ENCODE results near the gene HCK. TPM values are rescaled to one million over a fixed set of nuclear protein-coding genes. Genes with fewer than 3 reads are reported as not detected.

HCK gene
- total and polyA plus RNA-seq, 4 donors = 18.5 to 304 (median 61.2) TPM

DNA sequence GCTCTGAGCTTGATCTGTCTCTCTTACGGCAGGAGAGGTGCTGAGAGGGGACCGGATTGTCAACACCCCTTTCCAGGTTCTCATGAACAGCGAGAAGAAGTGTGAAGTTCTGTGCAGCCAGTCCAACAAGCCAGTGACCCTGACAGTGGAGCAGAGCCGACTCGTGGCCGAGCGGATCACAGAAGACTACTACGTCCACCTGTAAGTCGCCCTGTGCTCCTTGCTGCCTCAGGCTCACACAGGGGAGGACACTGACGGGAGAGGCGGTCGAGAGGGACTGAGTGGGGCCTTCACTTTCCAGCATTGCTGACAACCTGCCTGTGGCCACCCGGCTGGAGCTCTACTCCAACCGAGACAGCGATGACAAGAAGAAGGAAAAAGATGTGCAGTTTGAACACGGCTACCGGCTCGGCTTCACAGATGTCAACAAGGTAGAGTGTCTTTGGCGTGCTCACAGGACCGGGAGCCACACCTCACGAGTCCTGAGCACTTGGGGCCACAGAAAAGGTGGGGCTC, 89.5 kb downstream of the HCK start:
- H3K36me3 ChIP-seq (ENCODE audit: control insufficient read depth in 4 of 4, insufficient read depth in 4 of 4, low read length in 4 of 4) = peaks cover 45 to 76% (median 56%) of the 10 kb centered on the region in 4 donors
- no peak overlapping the region for H3K4me3 ChIP-seq
- no peaks in the 10 kb centered on the region for H3K4me1 ChIP-seq (ENCODE audit: control insufficient read depth in 5 of 5, insufficient read depth in 5 of 5, low read length in 5 of 5)
- no peak overlapping the region for H3K9ac ChIP-seq (ENCODE audit: insufficient read depth in 1 of 2, low read length in 2 of 2)
- WGBS, 2 donors = 96 to 97% methylated on average over 21 of the region's 21 CpGs
- TF ChIP-seq, protein P1, sequence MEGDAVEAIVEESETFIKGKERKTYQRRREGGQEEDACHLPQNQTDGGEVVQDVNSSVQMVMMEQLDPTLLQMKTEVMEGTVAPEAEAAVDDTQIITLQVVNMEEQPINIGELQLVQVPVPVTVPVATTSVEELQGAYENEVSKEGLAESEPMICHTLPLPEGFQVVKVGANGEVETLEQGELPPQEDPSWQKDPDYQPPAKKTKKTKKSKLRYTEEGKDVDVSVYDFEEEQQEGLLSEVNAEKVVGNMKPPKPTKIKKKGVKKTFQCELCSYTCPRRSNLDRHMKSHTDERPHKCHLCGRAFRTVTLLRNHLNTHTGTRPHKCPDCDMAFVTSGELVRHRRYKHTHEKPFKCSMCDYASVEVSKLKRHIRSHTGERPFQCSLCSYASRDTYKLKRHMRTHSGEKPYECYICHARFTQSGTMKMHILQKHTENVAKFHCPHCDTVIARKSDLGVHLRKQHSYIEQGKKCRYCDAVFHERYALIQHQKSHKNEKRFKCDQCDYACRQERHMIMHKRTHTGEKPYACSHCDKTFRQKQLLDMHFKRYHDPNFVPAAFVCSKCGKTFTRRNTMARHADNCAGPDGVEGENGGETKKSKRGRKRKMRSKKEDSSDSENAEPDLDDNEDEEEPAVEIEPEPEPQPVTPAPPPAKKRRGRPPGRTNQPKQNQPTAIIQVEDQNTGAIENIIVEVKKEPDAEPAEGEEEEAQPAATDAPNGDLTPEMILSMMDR (IDR thresholded peaks at IDR 0.05; ENCODE audit: control extremely low read depth, extremely low read depth) = no peak
- no peak for DNase-seq
- no peaks in the 10 kb centered on the region for H3K9me3 ChIP-seq (ENCODE audit: control insufficient read depth in 4 of 4, insufficient read depth in 3 of 4, low read length in 3 of 4)
- H3K27me3 ChIP-seq (ENCODE audit: control insufficient read depth in 3 of 3, insufficient read depth in 3 of 3, low read length in 2 of 3) = no peaks in the 10 kb centered on the region
- ATAC-seq (ENCODE audit: insufficient read depth, low FRiP score) = no peak
- no peak overlapping the region for H3K27ac ChIP-seq (ENCODE audit: low read depth in 1 of 2, low read length in 1 of 2)

DNA sequence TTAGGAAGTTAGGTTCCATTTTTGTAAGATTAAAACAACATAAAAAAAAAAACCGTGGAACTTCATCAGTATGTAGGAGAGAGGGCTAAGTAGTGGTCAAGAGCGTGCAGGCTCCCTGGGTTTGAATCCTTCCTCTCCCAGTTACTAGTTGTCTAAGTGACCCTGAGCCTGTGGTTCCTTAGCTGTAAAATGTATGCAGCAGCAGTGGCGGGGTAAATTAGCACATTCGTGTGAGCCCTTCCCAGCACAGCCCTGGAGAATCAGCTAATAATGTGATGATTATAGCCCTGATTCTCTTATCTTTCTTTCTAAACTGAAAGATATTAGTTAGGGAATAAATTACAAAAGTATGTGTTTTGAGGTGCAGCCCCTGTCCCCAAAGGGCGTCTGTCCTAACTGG, 90.0 kb downstream of the HCK start:
- DNase-seq (no peak), ATAC-seq (ENCODE audit: insufficient read depth, low FRiP score) (no peak)
- TF ChIP-seq, protein P1 (IDR thresholded peaks at IDR 0.05; ENCODE audit: control extremely low read depth, extremely low read depth) = no peak
- no peaks in the 10 kb centered on the region for H3K27me3 ChIP-seq (ENCODE audit: control insufficient read depth in 3 of 3, insufficient read depth in 3 of 3, low read length in 2 of 3)
- H3K4me1 ChIP-seq (ENCODE audit: control insufficient read depth in 5 of 5, insufficient read depth in 5 of 5, low read length in 5 of 5) = no peaks in the 10 kb centered on the region
- peaks cover 42 to 72% (median 57%) of the 10 kb centered on the region in 4 donors for H3K36me3 ChIP-seq (ENCODE audit: control insufficient read depth in 4 of 4, insufficient read depth in 4 of 4, low read length in 4 of 4)
- no peak overlapping the region for H3K9ac ChIP-seq (ENCODE audit: insufficient read depth in 1 of 2, low read length in 2 of 2)
- H3K27ac ChIP-seq (ENCODE audit: low read depth in 1 of 2, low read length in 1 of 2) = no peak overlapping the region
- H3K9me3 ChIP-seq (ENCODE audit: control insufficient read depth in 4 of 4, insufficient read depth in 3 of 4, low read length in 3 of 4) = no peaks in the 10 kb centered on the region
- WGBS, 2 donors = 97 to 98% methylated on average over 5 of the region's 5 CpGs
- H3K4me3 ChIP-seq = no peak overlapping the region

DNA sequence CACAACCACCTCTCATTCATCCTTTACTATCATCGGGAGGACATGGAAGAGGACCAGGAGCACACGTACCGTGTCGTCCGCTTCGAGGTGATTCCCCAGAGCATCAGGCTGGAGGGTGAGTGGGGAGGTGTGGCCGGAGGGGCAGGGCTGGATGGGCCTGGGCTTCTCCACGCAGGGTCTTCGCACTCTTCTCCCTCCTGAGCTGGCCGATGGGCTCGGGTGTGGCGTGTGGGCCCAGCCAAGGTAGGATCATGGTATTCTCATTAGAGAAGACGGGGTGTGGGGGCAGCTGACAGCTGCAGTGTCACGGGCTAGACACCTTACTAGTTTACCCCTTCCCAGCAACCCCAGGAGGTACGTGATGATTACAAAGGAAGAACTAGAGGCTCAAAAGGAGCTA, 90.9 kb downstream of the HCK start:
- H3K27me3 ChIP-seq (ENCODE audit: control insufficient read depth in 3 of 3, insufficient read depth in 3 of 3, low read length in 2 of 3) = no peaks in the 10 kb centered on the region
- 96 to 97% methylated on average over 13 to 15 of the region's 15 CpGs for WGBS, 2 donors
- no peaks in the 10 kb centered on the region for H3K9me3 ChIP-seq (ENCODE audit: control insufficient read depth in 4 of 4, insufficient read depth in 3 of 4, low read length in 3 of 4)
- H3K4me1 ChIP-seq (ENCODE audit: control insufficient read depth in 5 of 5, insufficient read depth in 5 of 5, low read length in 5 of 5) = no peaks in the 10 kb centered on the region
- no peak overlapping the region for H3K9ac ChIP-seq (ENCODE audit: insufficient read depth in 1 of 2, low read length in 2 of 2)
- peaks cover 38 to 63% (median 53%) of the 10 kb centered on the region in 4 donors for H3K36me3 ChIP-seq (ENCODE audit: control insufficient read depth in 4 of 4, insufficient read depth in 4 of 4, low read length in 4 of 4)
- DNase-seq = no peak
- H3K4me3 ChIP-seq = no peak overlapping the region
- TF ChIP-seq, protein P1 (IDR thresholded peaks at IDR 0.05; ENCODE audit: control extremely low read depth, extremely low read depth) = no peak
- no peak for ATAC-seq (ENCODE audit: insufficient read depth, low FRiP score)
- no peak overlapping the region for H3K27ac ChIP-seq (ENCODE audit: low read depth in 1 of 2, low read length in 1 of 2)

All from lung (tissue), 12 donors.